Right atrium auricular region (tissue), 2 donors: ENCODE measurements around the gene SPATS2L. TPM values are rescaled to one million over a fixed set of nuclear protein-coding genes. Genes with fewer than 3 reads are reported as not detected.

Experiments
- DNase-seq: peaks from one replicate; pipeline ENCODE4 v3.0.0-alpha.2; 2019; ENCODE audit warnings: low spot score
- H3K27ac ChIP-seq, 2 donors: fragments of 200-600 bp; sonication (generic); 1 replicate in 1 of 2; 2 replicates in 1 of 2; pipeline ENCODE4 v1.5.1; 2016 to 2019
- H3K27me3 ChIP-seq, 2 donors: fragments of 200-600 bp; sonication (generic); one replicate each; pipeline versions ENCODE4 v1.5.1 to v1.6.0; 2017 to 2019
- H3K36me3 ChIP-seq: fragments of 200-600 bp; sonication (generic); one replicate; pipeline ENCODE4 v1.5.1; 2016
- H3K4me1 ChIP-seq, 2 donors: fragments of 200-600 bp; sonication (generic); one replicate each; pipeline versions ENCODE4 v1.5.1 to v1.6.0; 2017 to 2019
- H3K4me3 ChIP-seq, 2 donors: fragments of 200-600 bp; sonication (generic); 1 replicate in 1 of 2; 2 replicates in 1 of 2; pipeline ENCODE4 v1.5.1; 2017 to 2019; ENCODE audit warnings: mild to moderate bottlenecking in 1 of 2, moderate library complexity in 1 of 2
- H3K9me3 ChIP-seq, 2 donors: fragments of 200-600 bp; sonication (generic); one replicate each; pipeline ENCODE4 v1.5.1; 2019
- CTCF ChIP-seq, 2 donors: fragments of 200-600 bp; sonication (generic); IDR thresholded peaks; one replicate each; pipeline ENCODE4 v1.5.1; 2019; ENCODE audit warnings: antibody characterized with exemption in 2 of 2
- total RNA-seq, 2 donors: library from RNA; depleted of rRNA; stranded (reverse); fragments of >200 nt; gene quantifications; one replicate each; pipeline ENCODE4 v1.1.0, GENCODE V29; 2016

Gene SPATS2L
- total RNA-seq, 2 donors from 2014 or later, result 103 to 126 TPM

DNA sequence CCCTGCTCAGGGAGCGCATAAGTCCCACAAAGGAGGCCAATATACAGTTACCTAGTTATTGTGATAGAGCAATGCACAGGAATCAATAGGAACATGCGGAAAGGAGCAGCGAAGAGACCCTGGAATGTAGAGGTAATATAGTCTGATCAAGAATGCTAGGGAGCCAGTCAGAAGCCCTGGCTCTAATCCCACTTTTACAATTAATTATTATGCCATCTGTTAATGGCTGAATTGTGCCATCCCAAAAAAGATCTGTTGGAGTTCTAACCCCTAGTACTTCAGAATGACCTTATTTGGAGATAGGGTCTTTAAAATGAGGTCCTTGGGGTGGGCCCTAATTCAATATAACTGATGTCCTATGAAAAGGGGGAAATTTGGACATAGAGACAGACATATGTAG is 7.7 kb upstream of the SPATS2L start:
- Histone ChIP-seq H3K27ac (no peak overlapping the region), H3K4me1 (peaks cover 0 to 16% of the 10 kb centered on the region in 2 donors), H3K27me3 (no peaks in the 10 kb centered on the region), H3K36me3 (no peaks in the 10 kb centered on the region), H3K4me3 (no peak overlapping the region), H3K9me3 (no peaks in the 10 kb centered on the region)
- TF ChIP-seq CTCF (IDR thresholded peaks at IDR 0.05), result no peak
- DNase-seq, result no peak

- H3K36me3 ChIP-seq, result no peaks in the 10 kb centered on the region
- TF ChIP-seq CTCF (IDR thresholded peaks at IDR 0.05), result no peak
Observed at GRCh38 chr2:200300065-200300464, 6.4 kb upstream of the SPATS2L start.

GRCh38 chr2:200300638-200301314 is 5.7 kb upstream of the SPATS2L start:
- Histone ChIP-seq H3K4me3 (no peak overlapping the region), H3K9me3 (no peaks in the 10 kb centered on the region), H3K27ac (peak overlapping the region in 1 of 2 donors; percentile 33), H3K27me3 (no peaks in the 10 kb centered on the region), H3K4me1 (peaks cover 0 to 22% of the 10 kb centered on the region in 2 donors), H3K36me3 (no peaks in the 10 kb centered on the region)
- peak in 1 of 2 donors; percentile 9 for TF ChIP-seq CTCF (IDR thresholded peaks at IDR 0.05)
- no peak for DNase-seq

More at GRCh38 chr2:200300065-200300464, 6.4 kb upstream of the SPATS2L start:
- Histone ChIP-seq H3K4me1 (peaks cover 0 to 18% of the 10 kb centered on the region in 2 donors), H3K4me3 (no peak overlapping the region), H3K27me3 (no peaks in the 10 kb centered on the region), H3K9me3 (no peaks in the 10 kb centered on the region), H3K27ac (no peak overlapping the region)
- no peak for DNase-seq

GRCh38 chr2:200301953-200302858 is 4.3 kb upstream of the SPATS2L start:
- TF ChIP-seq CTCF (IDR thresholded peaks at IDR 0.05), result no peak
- peaks cover 0 to 22% of the 10 kb centered on the region in 2 donors for H3K4me1 ChIP-seq
- H3K9me3 ChIP-seq, result no peaks in the 10 kb centered on the region
- DNase-seq, result no peak
- no peaks in the 10 kb centered on the region for H3K36me3 ChIP-seq
- H3K4me3 ChIP-seq, result no peak overlapping the region
- no peaks in the 10 kb centered on the region for H3K27me3 ChIP-seq
- H3K27ac ChIP-seq, result no peak overlapping the region

- Histone ChIP-seq H3K4me1 (peaks cover 0 to 23% of the 10 kb centered on the region in 2 donors), H3K36me3 (no peaks in the 10 kb centered on the region), H3K9me3 (no peaks in the 10 kb centered on the region), H3K27ac (no peak overlapping the region), H3K4me3 (no peak overlapping the region), H3K27me3 (no peaks in the 10 kb centered on the region)
- no peak for DNase-seq
- TF ChIP-seq CTCF (IDR thresholded peaks at IDR 0.05), result no peak
Observed at GRCh38 chr2:200302940-200303727, 3.4 kb upstream of the SPATS2L start.
